Glutamatergic neuron (in vitro differentiated cells): ENCODE measurements around the gene RALGPS2. TPM values are rescaled to one million over a fixed set of nuclear protein-coding genes. Genes with fewer than 3 reads are reported as not detected.
"Not testable (repeated sequence)": the region's sequence is repeated elsewhere in the genome, so short reads cannot be mapped to it uniquely, and the experiment has no call there.

Experiments used
- DNase-seq: peaks from one replicate; pipeline ENCODE4 v3.0.0; 2022
- H3K27ac Mint-ChIP-seq: one replicate; pipeline ENCODE4 v1.8.0; 2020; ENCODE audit warnings: mild to moderate bottlenecking, mixed read lengths, inconsistent platforms; ENCODE audit not compliant: unreplicated experiment
- H3K27me3 Mint-ChIP-seq: one replicate; pipeline ENCODE4 v1.8.0; 2020; ENCODE audit warnings: mild to moderate bottlenecking, moderate library complexity, mixed read lengths, inconsistent platforms; ENCODE audit not compliant: unreplicated experiment
- H3K36me3 Mint-ChIP-seq: one replicate; pipeline ENCODE4 v1.8.0; 2020; ENCODE audit warnings: mild to moderate bottlenecking, mixed read lengths, inconsistent platforms; ENCODE audit not compliant: unreplicated experiment
- H3K4me1 Mint-ChIP-seq: one replicate; pipeline ENCODE4 v1.8.0; 2020; ENCODE audit warnings: mild to moderate bottlenecking, low read depth, mixed read lengths, inconsistent platforms; ENCODE audit not compliant: unreplicated experiment
- H3K4me3 Mint-ChIP-seq: one replicate; pipeline ENCODE4 v1.8.0; 2020; ENCODE audit warnings: mild to moderate bottlenecking, mixed read lengths, inconsistent platforms; ENCODE audit not compliant: unreplicated experiment
- H3K9me3 Mint-ChIP-seq: one replicate; pipeline ENCODE4 v1.8.0; 2020; ENCODE audit warnings: mild to moderate bottlenecking, moderate library complexity, mixed read lengths, inconsistent platforms; ENCODE audit not compliant: unreplicated experiment
- CTCF ChIP-seq: fragments of 200-600 bp; sonication (generic); IDR thresholded peaks from one replicate; pipeline ENCODE4 v1.5.0; 2021; ENCODE audit not compliant: partially characterized antibody, unreplicated experiment
- total RNA-seq: library from RNA; stranded (reverse); fragmentation: NEBNext Ultra II Directional; extraction: Animal tissue kit (Norgen Biotek cat#: 25700); gene quantifications from one replicate; pipeline ENCODE4 v1.2.1, GENCODE V29; 2021; ENCODE audit not compliant: unreplicated experiment

RALGPS2 gene
- total RNA-seq, 1 donor from 2014 or later = 17.9 TPM

- H3K27ac Mint-ChIP-seq = no peak overlapping the region
Measured at GRCh38 chr1:178740491-178740890, 15.4 kb downstream of the RALGPS2 start.

DNA sequence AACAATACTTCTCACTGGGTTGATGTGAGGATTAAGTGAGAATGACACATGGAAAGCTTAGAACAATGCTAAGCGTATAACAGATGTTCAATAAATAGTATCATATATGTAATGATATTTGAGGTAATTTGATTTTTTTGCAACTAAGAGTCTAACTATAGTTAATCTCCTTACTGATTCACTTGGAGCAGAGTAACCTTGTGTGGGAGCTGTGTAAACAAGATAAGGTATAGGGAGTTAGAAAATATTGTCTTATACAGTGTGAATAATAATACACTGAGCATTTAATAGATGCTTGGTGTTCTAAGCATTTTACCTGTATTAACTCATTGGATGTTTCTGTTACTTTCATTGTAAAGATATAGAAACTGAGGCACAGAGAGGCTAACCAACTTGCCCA is 15.9 kb downstream of the RALGPS2 start:
- TF ChIP-seq CTCF = no peak
- Mint-ChIP-seq H3K4me3 (no peak overlapping the region), H3K36me3 (peaks cover 19% of the 10 kb centered on the region), H3K4me1 (peaks cover 4% of the 10 kb centered on the region), H3K9me3 (peaks cover 2% of the 10 kb centered on the region), H3K27me3 (no peaks in the 10 kb centered on the region), H3K27ac (no peak overlapping the region)
- DNase-seq = no peak

More at GRCh38 chr1:178740491-178740890, 15.4 kb downstream of the RALGPS2 start:
- Mint-ChIP-seq H3K9me3 (peaks cover 2% of the 10 kb centered on the region), H3K4me3 (no peak overlapping the region), H3K4me1 (peaks cover 4% of the 10 kb centered on the region), H3K36me3 (peaks cover 19% of the 10 kb centered on the region), H3K27me3 (no peaks in the 10 kb centered on the region)
- TF ChIP-seq CTCF = no peak
- DNase-seq = no peak

GRCh38 chr1:178743801-178744200 is 18.8 kb downstream of the RALGPS2 start:
- H3K27ac Mint-ChIP-seq = no peak overlapping the region
- no peaks in the 10 kb centered on the region for H3K27me3 Mint-ChIP-seq
- peaks cover 2% of the 10 kb centered on the region for H3K9me3 Mint-ChIP-seq
- peaks cover 4% of the 10 kb centered on the region for H3K4me1 Mint-ChIP-seq
- DNase-seq = no peak
- H3K4me3 Mint-ChIP-seq = no peak overlapping the region
- no peak for TF ChIP-seq CTCF
- peaks cover 19% of the 10 kb centered on the region for H3K36me3 Mint-ChIP-seq

GRCh38 chr1:178745260-178745659 is 20.2 kb downstream of the RALGPS2 start:
- no peak overlapping the region for H3K4me3 Mint-ChIP-seq
- no peak overlapping the region for H3K27ac Mint-ChIP-seq
- no peak for DNase-seq
- H3K27me3 Mint-ChIP-seq = no peaks in the 10 kb centered on the region
- H3K4me1 Mint-ChIP-seq = no peaks in the 10 kb centered on the region
- no peak for TF ChIP-seq CTCF
- H3K9me3 Mint-ChIP-seq = peaks cover 2% of the 10 kb centered on the region
- peaks cover 19% of the 10 kb centered on the region for H3K36me3 Mint-ChIP-seq

- peaks cover 19% of the 10 kb centered on the region for H3K36me3 Mint-ChIP-seq
- H3K9me3 Mint-ChIP-seq = peaks cover 2% of the 10 kb centered on the region
- no peaks in the 10 kb centered on the region for H3K27me3 Mint-ChIP-seq
- no peak overlapping the region for H3K27ac Mint-ChIP-seq
- no peaks in the 10 kb centered on the region for H3K4me1 Mint-ChIP-seq
- DNase-seq = no peak
- no peak overlapping the region for H3K4me3 Mint-ChIP-seq
- TF ChIP-seq CTCF = no peak
Measured at GRCh38 chr1:178746345-178746744, 21.3 kb downstream of the RALGPS2 start.

DNA sequence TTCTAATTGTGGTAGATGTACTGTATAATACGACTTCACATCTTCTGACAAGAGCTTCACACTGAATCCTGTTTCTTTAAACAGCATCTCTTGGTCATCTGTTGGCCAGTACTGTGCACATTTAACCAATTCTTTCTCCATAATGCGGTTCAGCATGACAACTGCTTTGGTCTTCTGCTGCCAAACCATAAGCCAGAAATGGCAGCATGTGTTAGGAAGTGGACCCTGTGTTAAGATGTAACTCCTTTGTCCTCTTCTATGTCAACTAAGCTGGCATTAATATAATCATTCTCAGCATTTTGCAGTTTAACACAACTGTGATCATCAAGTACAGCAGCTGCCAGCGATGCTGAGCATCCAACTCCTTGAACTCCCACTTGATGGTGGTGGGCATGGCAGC is 22.3 kb downstream of the RALGPS2 start:
- not testable (repeated sequence) for DNase-seq, H3K4me1 Mint-ChIP-seq
- H3K36me3 Mint-ChIP-seq = peaks cover 15% of the 10 kb centered on the region

More for the DNA sequence above, 22.3 kb downstream of the RALGPS2 start:
- H3K27me3 Mint-ChIP-seq, H3K27ac Mint-ChIP-seq, H3K9me3 Mint-ChIP-seq, H3K4me3 Mint-ChIP-seq: not testable (repeated sequence)
